T-helper 9 cell (primary cell): Measurements from ENCODE around the gene SMTNL2.

Source experiments
- DNase-seq: peaks from one replicate; pipeline ENCODE4 v3.0.0-alpha.2; 2020
- total RNA-seq, 2 donors: gene quantifications; one replicate each; lab custom pipeline; 2026; lab: John Stamatoyannopoulos, UW

Gene SMTNL2
- total RNA-seq, result 0 reads per million in 2 donors

- DNase-seq, result no peak
Observed at GRCh38 chr17:4584101-4584916, at the start of gene SMTNL2. Gene SMTNL2, plus strand, starts transcription at chr17:4584529. Its CDS starts 77 bp downstream, at chr17:4584606.

GRCh38 chr17:4534928-4535666 lies 49.2 kb upstream of the SMTNL2 start:
- no peak for DNase-seq

- no peak for DNase-seq
Observed at GRCh38 chr17:4535667-4536258, 48.6 kb upstream of the SMTNL2 start.

GRCh38 chr17:4536259-4536741 lies 48.0 kb upstream of the SMTNL2 start:
- no peak for DNase-seq

GRCh38 chr17:4536742-4537411 lies 47.5 kb upstream of the SMTNL2 start:
- DNase-seq, result no peak

- DNase-seq, result no peak
Observed at GRCh38 chr17:4537451-4538235, 46.7 kb upstream of the SMTNL2 start.

GRCh38 chr17:4538236-4539002 lies 45.9 kb upstream of the SMTNL2 start:
- no peak for DNase-seq

GRCh38 chr17:4539025-4539424 lies 45.3 kb upstream of the SMTNL2 start:
- DNase-seq, result no peak

- no peak for DNase-seq
Observed at GRCh38 chr17:4539576-4540223, 44.6 kb upstream of the SMTNL2 start.

- no peak for DNase-seq
Observed at GRCh38 chr17:4540224-4540651, 44.1 kb upstream of the SMTNL2 start.

GRCh38 chr17:4540687-4541327 lies 43.5 kb upstream of the SMTNL2 start:
- no peak for DNase-seq

- DNase-seq, result no peak
Observed at GRCh38 chr17:4541328-4542002, 42.9 kb upstream of the SMTNL2 start.

- no peak for DNase-seq
Observed at GRCh38 chr17:4542003-4542725, 42.2 kb upstream of the SMTNL2 start.

GRCh38 chr17:4542726-4543191 lies 41.6 kb upstream of the SMTNL2 start:
- no peak for DNase-seq

GRCh38 chr17:4543557-4544026 lies 40.7 kb upstream of the SMTNL2 start:
- no peak for DNase-seq

GRCh38 chr17:4544135-4544950 lies 40.0 kb upstream of the SMTNL2 start:
- DNase-seq, result no peak

GRCh38 chr17:4544951-4545216 lies 39.4 kb upstream of the SMTNL2 start:
- DNase-seq, result no peak
